Stomach (tissue), 4 donors: Measurements from ENCODE around the gene ZCCHC9.

Source experiments
- POLR2A ChIP-seq, 4 donors: fragments of 450-650 bp; IDR thresholded peaks; one replicate each; pipeline ENCODE4 v1.6.1; 2016; ENCODE audit warnings: antibody characterized with exemption in 4 of 4, control low read depth in 2 of 4, mild to moderate bottlenecking in 1 of 4, moderate library complexity in 1 of 4
- TF ChIP-seq, protein P1 (sequence below), 7 experiments: fragments of 450-650 bp in 4 of 7; fragments of 200-600 bp in 3 of 7; sonication (generic) in 3 of 7; IDR thresholded peaks; one replicate each; pipeline ENCODE4 v1.5.1; 2016 to 2019; ENCODE audit warnings: antibody characterized with exemption in 7 of 7, control low read depth in 2 of 7, mild to moderate bottlenecking in 1 of 7

- TF ChIP-seq, protein P1, sequence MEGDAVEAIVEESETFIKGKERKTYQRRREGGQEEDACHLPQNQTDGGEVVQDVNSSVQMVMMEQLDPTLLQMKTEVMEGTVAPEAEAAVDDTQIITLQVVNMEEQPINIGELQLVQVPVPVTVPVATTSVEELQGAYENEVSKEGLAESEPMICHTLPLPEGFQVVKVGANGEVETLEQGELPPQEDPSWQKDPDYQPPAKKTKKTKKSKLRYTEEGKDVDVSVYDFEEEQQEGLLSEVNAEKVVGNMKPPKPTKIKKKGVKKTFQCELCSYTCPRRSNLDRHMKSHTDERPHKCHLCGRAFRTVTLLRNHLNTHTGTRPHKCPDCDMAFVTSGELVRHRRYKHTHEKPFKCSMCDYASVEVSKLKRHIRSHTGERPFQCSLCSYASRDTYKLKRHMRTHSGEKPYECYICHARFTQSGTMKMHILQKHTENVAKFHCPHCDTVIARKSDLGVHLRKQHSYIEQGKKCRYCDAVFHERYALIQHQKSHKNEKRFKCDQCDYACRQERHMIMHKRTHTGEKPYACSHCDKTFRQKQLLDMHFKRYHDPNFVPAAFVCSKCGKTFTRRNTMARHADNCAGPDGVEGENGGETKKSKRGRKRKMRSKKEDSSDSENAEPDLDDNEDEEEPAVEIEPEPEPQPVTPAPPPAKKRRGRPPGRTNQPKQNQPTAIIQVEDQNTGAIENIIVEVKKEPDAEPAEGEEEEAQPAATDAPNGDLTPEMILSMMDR (IDR thresholded peaks at IDR 0.05), result no peak
- TF ChIP-seq POLR2A (IDR thresholded peaks at IDR 0.05), result no peak
Measured at GRCh38 chr5:81337803-81338202, 36.4 kb downstream of the ZCCHC9 start.
